Measurements from ENCODE around the gene SPRYD4.

- TF ChIP-seq POLR2A (conservative IDR thresholded peaks at IDR 0.05) (no peak), JUN (IDR thresholded peaks at IDR 0.05; ENCODE audit: borderline replicate concordance, low read depth, low read length) (no peak), JUN (CRISPR knock-in tag; IDR thresholded peaks at IDR 0.05; ENCODE audit: borderline replicate concordance) (no peak), CBX5 (IDR thresholded peaks at IDR 0.05; ENCODE audit: borderline replicate concordance, low read depth) (no peak), JUNB (CRISPR knock-in tag; conservative IDR thresholded peaks at IDR 0.05) (no peak), EZH2 (IDR thresholded peaks at IDR 0.05; ENCODE audit: borderline replicate concordance, low read depth, low read length) (no peak), AFF4 (CRISPR knock-in tag; IDR thresholded peaks at IDR 0.05) (no peak), BHLHE40 (IDR thresholded peaks at IDR 0.05; ENCODE audit: low read length) (no peak), HNRNPH1 (optimal IDR thresholded peaks at IDR 0.05; ENCODE audit: low read depth, low read length) (no peak), CHAMP1 (IDR thresholded peaks at IDR 0.05) (no peak)
These were observed 49.5 kb downstream of the SPRYD4 start for GRCh38 chr12:56517854-56518253.

All from K562 (cell line).